HepG2 (cell line): ENCODE results near the gene ARHGEF11. TPM values are rescaled to one million over a fixed set of nuclear protein-coding genes. Genes with fewer than 3 reads are reported as not detected.

Experiments
- ATAC-seq: fragments of 200-7000 bp; cut with Tn5 transposase; 3 replicates; pipeline ENCODE4 v1.9.1; 2020; ENCODE audit warnings: mild to moderate bottlenecking, moderate library complexity
- BruUV-seq: library from RNA; stranded (reverse); fragments of 400-500 nt; replicated peaks from 2 replicates; lab custom pipeline; 2021; lab: Mats Ljungman, UMichigan
- CTCF ChIA-PET: fragments of 300-600 bp; formaldehyde crosslinking; extraction: SDS; loops from one replicate; lab custom pipeline; 2021; ENCODE audit warnings: low total read pairs, inconsistent platforms, low intra/inter-chr PET ratio; lab: Yijun Ruan, JAX
- POLR2A ChIA-PET: fragments of 350-600 bp; sonication (Branson Sonifier 250); formaldehyde crosslinking; loops from one replicate; lab custom pipeline; 2020; ENCODE audit warnings: antibody characterized with exemption, inconsistent platforms; lab: Yijun Ruan, JAX
- DNase-seq: peaks from one replicate; pipeline ENCODE4 v3.0.0-alpha.2; 2015; ENCODE audit warnings: low spot score
- FAIRE-seq: peaks from 3 replicates; lab custom pipeline; 2011; peaks lifted over from hg19 to GRCh38; lab: Jason Lieb, UNC
- H2AFZ ChIP-seq: one replicate; pipeline ENCODE4 v1.6.1; 2011; ENCODE audit warnings: low read length, inconsistent platforms
- H3K27ac ChIP-seq: fragments of 300-600 bp; 3 replicates; pipeline ENCODE4 v1.8.0; 2011; ENCODE audit warnings: mixed run types, mild to moderate bottlenecking, mixed read lengths, low read length, inconsistent platforms; ENCODE audit not compliant: insufficient read depth; ENCODE audit errors: extremely low read length
- H3K27me3 ChIP-seq, 2 experiments: fragments of 200-600 bp in 1 of 2; 2 replicates in 1 of 2; 3 replicates in 1 of 2; pipeline versions ENCODE4 v1.6.0 to v1.8.0; 2011; ENCODE audit warnings: low read length in 2 of 2, mild to moderate bottlenecking in 2 of 2, moderate library complexity in 2 of 2, inconsistent platforms in 1 of 2; ENCODE audit not compliant: insufficient read depth in 2 of 2, control insufficient read depth in 1 of 2
- H3K36me3 ChIP-seq, 2 experiments: fragments of 200-600 bp in 1 of 2; replicated peaks in 1 of 2; 2 replicates in 1 of 2; 3 replicates in 1 of 2; pipeline versions ENCODE4 v1.5.1 to v1.8.0; 2011; ENCODE audit warnings: low read length in 2 of 2, inconsistent platforms in 1 of 2; ENCODE audit not compliant: insufficient read depth in 2 of 2, control insufficient read depth in 1 of 2
- H3K4me1 ChIP-seq: 2 replicates; pipeline ENCODE4 v1.5.1; 2012; ENCODE audit warnings: low read length, inconsistent platforms; ENCODE audit not compliant: insufficient read depth
- H3K4me2 ChIP-seq: 2 replicates; pipeline ENCODE4 v1.6.0; 2011; ENCODE audit warnings: low read depth, low read length, inconsistent platforms
- H3K4me3 ChIP-seq, 3 experiments: fragments of 200-600 bp in 1 of 3; sonication (generic), shearing (Covaris generic) in 1 of 3; replicated peaks in 1 of 3; 2 replicates each; pipeline ENCODE4 v1.5.1; 2011 to 2016; ENCODE audit warnings: low read length in 3 of 3, inconsistent platforms in 2 of 3, low read depth in 2 of 3, mild to moderate bottlenecking in 2 of 3, control low read depth in 1 of 3, mixed read lengths in 1 of 3; ENCODE audit not compliant: insufficient read depth in 1 of 3
- H3K79me2 ChIP-seq: one replicate; pipeline ENCODE4 v1.6.1; 2011; ENCODE audit warnings: low read length, inconsistent platforms; ENCODE audit not compliant: insufficient read depth
- H3K9ac ChIP-seq: 2 replicates; pipeline ENCODE4 v1.6.0; 2011; ENCODE audit warnings: mild to moderate bottlenecking, low read depth, low read length, inconsistent platforms; ENCODE audit not compliant: insufficient read depth
- H3K9me3 ChIP-seq: 2 replicates; pipeline ENCODE4 v1.5.1; 2012; ENCODE audit warnings: mild to moderate bottlenecking, low read length
- H4K20me1 ChIP-seq: 2 replicates; pipeline ENCODE4 v1.6.0; 2011; ENCODE audit warnings: inconsistent platforms, mild to moderate bottlenecking, low read length, moderate library complexity; ENCODE audit not compliant: insufficient read depth
- AHR ChIP-seq: IDR thresholded peaks from 2 replicates; pipeline ENCODE4 v1.6.1; 2018; ENCODE audit warnings: missing genetic modification reagents, missing compliant biosample characterization
- CENPT ChIP-seq: sonication (generic); formaldehyde crosslinking; IDR thresholded peaks from 2 replicates; pipeline ENCODE4 v1.8.0; 2022; ENCODE audit warnings: low read depth, mild to moderate bottlenecking, moderate library complexity, missing genetic modification reagents
- GABPA ChIP-seq, 2 experiments: IDR thresholded peaks; 2 replicates each; pipeline ENCODE4 v1.6.1; 2011 to 2016; ENCODE audit warnings: low read depth in 2 of 2, low read length in 1 of 2, missing biosample characterization in 1 of 2, missing genetic modification characterization in 1 of 2
- GTF2F1 ChIP-seq: fragments of 150-350 bp; IDR thresholded peaks from 2 replicates; pipeline ENCODE4 v1.6.1; 2014; ENCODE audit warnings: low read length
- MBD4 ChIP-seq: IDR thresholded peaks from 2 replicates; pipeline ENCODE4 v1.6.1; 2012; ENCODE audit warnings: low read length, inconsistent platforms, borderline replicate concordance
- MLLT10 ChIP-seq: sonication (generic); formaldehyde crosslinking; IDR thresholded peaks from 2 replicates; pipeline ENCODE4 v1.4.0; 2020; ENCODE audit warnings: missing genetic modification reagents
- MXI1 ChIP-seq: IDR thresholded peaks from 3 replicates; pipeline ENCODE4 v1.6.1; 2012; ENCODE audit warnings: low read depth, low read length, inconsistent platforms, borderline replicate concordance
- NFE2L1 ChIP-seq: sonication (generic); formaldehyde crosslinking; IDR thresholded peaks from 2 replicates; pipeline ENCODE4 v1.4.0; 2020; ENCODE audit warnings: missing genetic modification reagents, mild to moderate bottlenecking, borderline replicate concordance
- SNRNP70 ChIP-seq: fragments of 200-400 bp; formaldehyde crosslinking; IDR thresholded peaks from 2 replicates; pipeline ENCODE4 v1.6.1; 2017; ENCODE audit warnings: mild to moderate bottlenecking, low read depth, low read length, moderate library complexity
- U2AF2 ChIP-seq: fragments of 200-400 bp; formaldehyde crosslinking; IDR thresholded peaks from 2 replicates; pipeline ENCODE4 v1.6.1; 2017; ENCODE audit warnings: low read depth, mild to moderate bottlenecking, low read length
- WIZ ChIP-seq: sonication (generic); formaldehyde crosslinking; IDR thresholded peaks from 2 replicates; pipeline ENCODE4 v1.5.1; 2020; ENCODE audit warnings: mild to moderate bottlenecking, missing genetic modification reagents
- ZNF350 ChIP-seq: sonication (generic); formaldehyde crosslinking; IDR thresholded peaks from 2 replicates; pipeline ENCODE4 v1.4.0; 2020; ENCODE audit warnings: mild to moderate bottlenecking, low read depth, missing genetic modification reagents, borderline replicate concordance
- ZNF639 ChIP-seq: conservative IDR thresholded peaks from 2 replicates; pipeline ENCODE4 v1.6.1; 2018; ENCODE audit warnings: missing genetic modification reagents
- WGBS: methylation state at CpG from one replicate; pipeline ENCODE4 v1.1.6; 2017; ENCODE audit warnings: low lambda C conversion rate; 5-methylcytosine and 5-hydroxymethylcytosine counted together
- in situ Hi-C: cut with HindIII; loops from 2 replicates; pipeline ENCODE4 v1.10.0; 2017; ENCODE audit warnings: low pct_unique_long_range_greater_than_20kb; ENCODE audit not compliant: extremely low pct_ligation_motif_present
- intact Hi-C: fragments of 100-400 bp; cut with micrococcal nuclease; formaldehyde crosslinking; loops from one replicate; pipeline ENCODE4 v1.10.0; 2022; ENCODE audit not compliant: unreplicated experiment
- polyA plus RNA-seq, 8 experiments: library from polyadenylated mRNA; depleted of rRNA in 3 of 8; stranded (reverse) in 7 of 8; unstranded in 1 of 8; fragments of >200 nt; fragmentation: Illumina TruSeq in 4 of 8; extraction: Trizol in 4 of 8; gene quantifications; 2 replicates each; pipeline versions ENCODE4 v1.2.1 to v1.2.3, GENCODE V29; 2011 to 2016; ENCODE audit warnings: low read depth in 4 of 8, missing spikeins in 1 of 8, mixed read lengths in 1 of 8; ENCODE audit not compliant: insufficient read depth in 1 of 8
- total RNA-seq, 5 experiments: library from RNA; depleted of rRNA; stranded (reverse); fragments of >200 nt; fragmentation: Illumina TruSeq; extraction: Trizol; gene quantifications; 2 replicates each; pipeline ENCODE4 v1.2.3, GENCODE V29; 2016; ENCODE audit warnings: low read depth in 1 of 5

The ARHGEF11 gene
- total and polyA plus RNA-seq, 2 of the 13 experiments (the other 11 are each of a cell fraction or from before 2014, with no cell fraction given), result 16.5 to 21.2 TPM

- WGBS, result 20% methylated on average over 5 of the region's 5 CpGs
- Histone ChIP-seq H3K4me2 (no peak overlapping the region), H3K4me1 (peaks cover 17% of the 10 kb centered on the region), H2AFZ (no peak overlapping the region), H3K9ac (no peak overlapping the region), H3K36me3 (no peaks in the 10 kb centered on the region), H3K27ac (no peak overlapping the region), H3K27me3 (no peaks in the 10 kb centered on the region; a peak in 1 of 5 replicates), H3K9me3 (no peaks in the 10 kb centered on the region), H4K20me1 (no peaks in the 10 kb centered on the region), H3K4me3 (no peak overlapping the region), H3K79me2 (no peaks in the 10 kb centered on the region)
- POLR2A ChIA-PET, result no interaction called here
- ATAC-seq (no peak; the same call in 2 of the 3 replicates), FAIRE-seq (no peak), DNase-seq (no peak)
- CTCF ChIA-PET, result no interaction called here
- intact Hi-C loops, result no loop called here
- TF ChIP-seq WIZ, result no peak
- TF ChIP-seq ZNF350 (CRISPR knock-in tag), result no peak
- no peak for TF ChIP-seq MXI1
- no peak for TF ChIP-seq SNRNP70
- no peak for TF ChIP-seq NFE2L1 (CRISPR knock-in tag)
- TF ChIP-seq MBD4, result no peak
- TF ChIP-seq CENPT (CRISPR knock-in tag), result no peak
- TF ChIP-seq GABPA (IDR thresholded peaks at IDR 0.05; ENCODE audit: low read depth, low read length), result no peak
- no peak for TF ChIP-seq GABPA (CRISPR knock-in tag; IDR thresholded peaks at IDR 0.05; ENCODE audit: low read depth)
- TF ChIP-seq AHR (CRISPR knock-in tag), result no peak
- no peak for TF ChIP-seq U2AF2
- TF ChIP-seq GTF2F1, result no peak
- TF ChIP-seq MLLT10 (CRISPR knock-in tag), result no peak
- no peak for TF ChIP-seq ZNF639 (CRISPR knock-in tag)
- in situ Hi-C loops, result no loop called here
- no TSS peak for BruUV-seq
Observed at GRCh38 chr1:157084720-157085119, 39.2 kb upstream of the ARHGEF11 start.
